A549 (cell line): ENCODE data around the gene PCDH15. TPM values are rescaled to one million over a fixed set of nuclear protein-coding genes. Genes with fewer than 3 reads are reported as not detected.

ENCODE experiments used
- ATAC-seq, 2 experiments: fragments of 200-7000 bp in 1 of 2; fragments of >200 bp in 1 of 2; cut with Nextera tagmentation in 1 of 2; cut with Tn5 transposase in 1 of 2; 3 replicates each; pipeline versions ENCODE4 v1.8.0 to v1.9.1; 2018 to 2020; ENCODE audit warnings: mild to moderate bottlenecking in 1 of 2, moderate library complexity in 1 of 2
- CTCF ChIA-PET: fragments of 300-600 bp; sonication (Branson Sonifier 250); formaldehyde crosslinking; extraction: SDS; loops from one replicate; lab custom pipeline; 2021; ENCODE audit warnings: antibody characterized with exemption, inconsistent platforms; lab: Yijun Ruan, JAX
- POLR2A ChIA-PET: fragments of 350-600 bp; formaldehyde crosslinking; extraction: SDS; loops from one replicate; lab custom pipeline; 2021; ENCODE audit warnings: antibody characterized with exemption, inconsistent platforms; lab: Yijun Ruan, JAX
- DNase-seq, 2 experiments: peaks; one replicate each; pipeline versions ENCODE4 v3.0.0 to v3.0.0-alpha.2; 2011 to 2016; ENCODE audit warnings: low read depth in 1 of 2, low spot score in 1 of 2
- FAIRE-seq: peaks from 2 replicates; lab custom pipeline; 2011; peaks lifted over from hg19 to GRCh38; lab: Jason Lieb, UNC
- H3K27ac ChIP-seq, 2 experiments: fragments of >200 bp; sonication (Bioruptor Twin); formaldehyde crosslinking; 3 replicates each; pipeline ENCODE4 v1.5.1; 2016 to 2017
- H3K4me1 ChIP-seq: fragments of >200 bp; sonication (Bioruptor Twin); formaldehyde crosslinking; 3 replicates; pipeline ENCODE4 v1.6.1; 2016
- H3K4me2 ChIP-seq: fragments of >200 bp; sonication (Bioruptor Twin); formaldehyde crosslinking; 3 replicates; pipeline ENCODE4 v1.6.1; 2016
- H3K4me3 ChIP-seq: fragments of >200 bp; sonication (Bioruptor Twin); formaldehyde crosslinking; 3 replicates; pipeline ENCODE4 v1.5.1; 2016
- H3K9me3 ChIP-seq: fragments of >200 bp; sonication (Bioruptor Twin); formaldehyde crosslinking; 3 replicates; pipeline ENCODE4 v1.6.1; 2016
- BHLHE40 ChIP-seq: IDR thresholded peaks from 2 replicates; pipeline ENCODE4 v1.6.1; 2012; ENCODE audit warnings: low read depth, low read length, inconsistent platforms
- CBX8 ChIP-seq: fragments of 200-600 bp; sonication (generic); IDR thresholded peaks from 2 replicates; pipeline ENCODE4 v1.6.1; 2016
- EHF ChIP-seq: fragments of 250-450 bp; sonication (Bioruptor Pico); IDR thresholded peaks from 2 replicates; pipeline ENCODE4 v1.5.0; 2020; ENCODE audit warnings: mild to moderate bottlenecking
- EHMT2 ChIP-seq: fragments of 200-600 bp; sonication (generic); IDR thresholded peaks from 2 replicates; pipeline ENCODE4 v1.6.1; 2016; ENCODE audit warnings: antibody characterized with exemption, low read depth, mild to moderate bottlenecking, moderate library complexity
- FOXS1 ChIP-seq: fragments of 250-450 bp; sonication (Bioruptor Pico); IDR thresholded peaks from 2 replicates; pipeline ENCODE4 v1.5.0; 2020; ENCODE audit warnings: mild to moderate bottlenecking, moderate library complexity
- GATA3 ChIP-seq: IDR thresholded peaks from 2 replicates; pipeline ENCODE4 v1.6.1; 2012; ENCODE audit warnings: borderline replicate concordance
- HDAC2 ChIP-seq: fragments of 200-600 bp; sonication (generic); IDR thresholded peaks from 2 replicates; pipeline ENCODE4 v1.6.1; 2016
- HOXB13 ChIP-seq: fragments of 250-450 bp; sonication (Bioruptor Pico); IDR thresholded peaks from 2 replicates; pipeline ENCODE4 v1.5.0; 2020; ENCODE audit warnings: low read depth, mild to moderate bottlenecking, moderate library complexity
- KDM1A ChIP-seq: fragments of 200-600 bp; sonication (generic); IDR thresholded peaks from 2 replicates; pipeline ENCODE4 v1.6.1; 2016; ENCODE audit warnings: low read depth, mild to moderate bottlenecking
- KDM5A ChIP-seq: fragments of 200-600 bp; sonication (generic); IDR thresholded peaks from 2 replicates; pipeline ENCODE4 v1.6.1; 2016; ENCODE audit warnings: antibody characterized with exemption, mild to moderate bottlenecking
- MAFK ChIP-seq: fragments of 450-650 bp; IDR thresholded peaks from 2 replicates; pipeline ENCODE4 v1.6.1; 2014; ENCODE audit not compliant: partially characterized antibody
- MAZ ChIP-seq: fragments of 150-350 bp; IDR thresholded peaks from 2 replicates; pipeline ENCODE4 v1.6.1; 2014; ENCODE audit warnings: antibody characterized with exemption, low read depth, low read length, borderline replicate concordance
- NFE2L2 ChIP-seq: fragments of 150-350 bp; conservative IDR thresholded peaks from 2 replicates; pipeline ENCODE4 v1.6.1; 2014; ENCODE audit warnings: low read length
- NPAS2 ChIP-seq: fragments of 250-450 bp; sonication (Bioruptor Pico); IDR thresholded peaks from 2 replicates; pipeline ENCODE4 v1.8.0; 2022; ENCODE audit warnings: mild to moderate bottlenecking, moderate library complexity, borderline replicate concordance
- POLR2A ChIP-seq: IDR thresholded peaks from 2 replicates; pipeline ENCODE4 v1.6.1; 2012; ENCODE audit warnings: mild to moderate bottlenecking, low read length
- RAD21 ChIP-seq, 2 experiments: fragments of >200 bp in 1 of 2; sonication (Bioruptor Twin) in 1 of 2; formaldehyde crosslinking in 1 of 2; IDR thresholded peaks in 1 of 2; conservative IDR thresholded peaks in 1 of 2; 2 replicates in 1 of 2; 3 replicates in 1 of 2; pipeline ENCODE4 v1.6.1; 2012 to 2018; ENCODE audit warnings: inconsistent platforms in 1 of 2
- RCOR1 ChIP-seq: fragments of 150-350 bp; IDR thresholded peaks from 2 replicates; pipeline ENCODE4 v1.6.1; 2014; ENCODE audit warnings: antibody characterized with exemption, low read length, low read depth
- SMC3 ChIP-seq: fragments of >200 bp; sonication (Bioruptor Twin); formaldehyde crosslinking; IDR thresholded peaks from 3 replicates; pipeline ENCODE4 v1.6.1; 2018; ENCODE audit warnings: inconsistent platforms
- TFCP2L1 ChIP-seq: fragments of 250-450 bp; sonication (Bioruptor Pico); IDR thresholded peaks from 2 replicates; pipeline ENCODE4 v1.5.0; 2021; ENCODE audit warnings: mild to moderate bottlenecking
- TP53 ChIP-seq: fragments of 250-450 bp; sonication (Bioruptor Pico); IDR thresholded peaks from 2 replicates; pipeline ENCODE4 v1.5.0; 2021; ENCODE audit warnings: mild to moderate bottlenecking, moderate library complexity
- ZC3H11A ChIP-seq: fragments of 450-650 bp; IDR thresholded peaks from 2 replicates; pipeline ENCODE4 v1.6.1; 2014; ENCODE audit warnings: antibody characterized with exemption, mild to moderate bottlenecking
- ZFP36 ChIP-seq: fragments of 450-650 bp; IDR thresholded peaks from 2 replicates; pipeline ENCODE4 v1.6.1; 2014; ENCODE audit warnings: borderline replicate concordance; ENCODE audit not compliant: partially characterized antibody
- ZSCAN20 ChIP-seq: fragments of 250-450 bp; sonication (Bioruptor Pico); IDR thresholded peaks from 2 replicates; pipeline ENCODE4 v1.8.0; 2022; ENCODE audit warnings: mild to moderate bottlenecking, moderate library complexity
- WGBS: methylation state at CpG from one replicate; pipeline ENCODE4 v1.1.6; 2017; ENCODE audit errors: missing lambda C conversion rate; 5-methylcytosine and 5-hydroxymethylcytosine counted together
- polyA plus RNA-seq, 4 experiments: library from polyadenylated mRNA; depleted of rRNA in 3 of 4; stranded (reverse); fragments of >200 nt; fragmentation: RNase III in 1 of 4; extraction: RNeasy Plus Mini Kit Qiagen cat#74134 plus additional on column Dnase treatment in 1 of 4; gene quantifications; 2 replicates in 3 of 4; 3 replicates in 1 of 4; pipeline ENCODE4 v1.2.3, GENCODE V29; 2011 to 2017
- TF ChIP-seq, protein P1 (sequence below): IDR thresholded peaks from 2 replicates; pipeline ENCODE4 v1.6.1; 2012; ENCODE audit warnings: low read depth, borderline replicate concordance
- TF ChIP-seq, protein P2 (sequence below): fragments of >200 bp; sonication (Bioruptor Twin); formaldehyde crosslinking; IDR thresholded peaks from 3 replicates; pipeline ENCODE4 v1.6.1; 2016
- TF ChIP-seq, protein P3 (sequence below): IDR thresholded peaks from 2 replicates; pipeline ENCODE4 v1.6.1; 2012

PCDH15 gene
- polyA plus RNA-seq, 2 of the 4 experiments (the other 2 are of a cell fraction): 0.03 TPM; not detected in 1

DNA sequence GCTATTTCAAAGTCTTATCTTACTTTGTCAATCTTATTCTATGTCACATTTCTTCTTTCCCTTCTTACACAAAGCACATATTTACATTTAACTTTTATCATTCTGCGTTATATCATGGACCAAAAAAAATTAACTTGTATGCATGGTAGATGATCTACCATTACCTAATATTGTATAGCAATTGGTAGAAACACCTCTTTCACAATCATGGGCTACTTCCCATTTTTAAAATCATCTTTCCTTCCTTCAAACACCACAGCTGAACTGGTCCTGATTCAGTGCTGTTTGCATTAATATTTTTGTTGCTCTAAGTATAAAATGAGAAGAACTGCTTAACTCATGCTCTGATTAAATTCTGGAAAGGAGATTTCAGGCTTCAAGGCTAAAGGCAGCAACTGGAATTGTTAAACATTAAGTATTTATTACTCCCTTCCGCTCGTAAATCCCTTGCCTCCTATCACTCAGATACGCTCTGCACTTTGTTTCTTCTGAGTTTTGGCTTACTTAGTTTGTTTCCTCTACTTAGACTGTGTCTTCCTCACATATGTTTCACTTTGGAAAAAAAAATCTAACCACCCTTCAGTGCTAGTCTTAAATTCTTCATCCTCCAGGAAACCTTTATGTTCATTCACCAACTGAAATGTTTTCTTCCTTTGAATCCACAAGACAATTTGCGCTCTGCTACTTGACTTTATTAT is 901.4 kb downstream of the PCDH15 start:
- TF ChIP-seq, protein P1, sequence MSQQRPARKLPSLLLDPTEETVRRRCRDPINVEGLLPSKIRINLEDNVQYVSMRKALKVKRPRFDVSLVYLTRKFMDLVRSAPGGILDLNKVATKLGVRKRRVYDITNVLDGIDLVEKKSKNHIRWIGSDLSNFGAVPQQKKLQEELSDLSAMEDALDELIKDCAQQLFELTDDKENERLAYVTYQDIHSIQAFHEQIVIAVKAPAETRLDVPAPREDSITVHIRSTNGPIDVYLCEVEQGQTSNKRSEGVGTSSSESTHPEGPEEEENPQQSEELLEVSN: no peak
- TF ChIP-seq EHF (CRISPR knock-in tag) (no peak), RAD21 (conservative IDR thresholded peaks at IDR 0.05 in 1 of 2, IDR thresholded peaks at IDR 0.05 in 1 of 2) (no peak), KDM1A (no peak), ZC3H11A (no peak), FOXS1 (CRISPR knock-in tag) (no peak), BHLHE40 (no peak), EHMT2 (no peak), MAZ (no peak)
- TF ChIP-seq, protein P2, sequence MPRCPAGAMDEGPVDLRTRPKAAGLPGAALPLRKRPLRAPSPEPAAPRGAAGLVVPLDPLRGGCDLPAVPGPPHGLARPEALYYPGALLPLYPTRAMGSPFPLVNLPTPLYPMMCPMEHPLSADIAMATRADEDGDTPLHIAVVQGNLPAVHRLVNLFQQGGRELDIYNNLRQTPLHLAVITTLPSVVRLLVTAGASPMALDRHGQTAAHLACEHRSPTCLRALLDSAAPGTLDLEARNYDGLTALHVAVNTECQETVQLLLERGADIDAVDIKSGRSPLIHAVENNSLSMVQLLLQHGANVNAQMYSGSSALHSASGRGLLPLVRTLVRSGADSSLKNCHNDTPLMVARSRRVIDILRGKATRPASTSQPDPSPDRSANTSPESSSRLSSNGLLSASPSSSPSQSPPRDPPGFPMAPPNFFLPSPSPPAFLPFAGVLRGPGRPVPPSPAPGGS: no peak
- TF ChIP-seq, protein P3, sequence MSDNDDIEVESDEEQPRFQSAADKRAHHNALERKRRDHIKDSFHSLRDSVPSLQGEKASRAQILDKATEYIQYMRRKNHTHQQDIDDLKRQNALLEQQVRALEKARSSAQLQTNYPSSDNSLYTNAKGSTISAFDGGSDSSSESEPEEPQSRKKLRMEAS: no peak
- Histone ChIP-seq H3K4me2 (no peak overlapping the region), H3K4me1 (no peaks in the 10 kb centered on the region), H3K4me3 (no peak overlapping the region), H3K27ac (no peak overlapping the region), H3K9me3 (no peaks in the 10 kb centered on the region; the same call in 2 of the 3 replicates)
- WGBS: 18% methylated on average over 5 of the region's 5 CpGs
- FAIRE-seq (no peak), ATAC-seq (no peak), DNase-seq (no peak)
- ChIA-PET POLR2A (no interaction called here), CTCF (no interaction called here)

DNA sequence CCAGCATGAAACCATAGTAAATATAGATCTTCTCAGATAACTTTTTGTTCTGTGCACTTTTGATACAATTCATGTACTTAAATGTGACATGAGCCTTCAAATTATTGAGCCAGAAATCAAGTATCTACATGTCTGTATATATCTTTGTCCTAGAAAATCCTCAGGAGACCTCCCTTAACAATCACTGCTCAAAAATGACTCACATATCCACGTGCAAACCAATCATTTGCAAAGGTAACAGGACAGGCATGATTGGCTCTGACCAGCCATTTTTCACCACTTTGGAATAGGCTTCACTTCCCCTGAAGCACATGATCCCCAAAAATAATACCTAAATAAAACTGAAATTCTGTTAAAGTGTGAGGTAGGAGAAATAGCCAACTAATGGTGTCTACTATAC is 902.5 kb downstream of the PCDH15 start:
- CTCF ChIA-PET: no interaction called here
- DNase-seq (no peak), FAIRE-seq (no peak), ATAC-seq (no peak)
- Histone ChIP-seq H3K4me3 (no peak overlapping the region), H3K4me2 (no peak overlapping the region), H3K9me3 (no peaks in the 10 kb centered on the region; the same call in 2 of the 3 replicates), H3K27ac (no peak overlapping the region), H3K4me1 (no peaks in the 10 kb centered on the region)
- WGBS: 0% methylated on average over 1 of the region's 1 CpG
- TF ChIP-seq NPAS2 (CRISPR knock-in tag): no peak
- no peak for TF ChIP-seq KDM5A
- no peak for TF ChIP-seq GATA3
- TF ChIP-seq, protein P2: no peak
- no peak for TF ChIP-seq HOXB13
- no peak for TF ChIP-seq TP53 (CRISPR knock-in tag)
- TF ChIP-seq RCOR1: no peak
- no peak for TF ChIP-seq SMC3
- no peak for TF ChIP-seq HDAC2
- POLR2A ChIA-PET: no interaction called here

DNA sequence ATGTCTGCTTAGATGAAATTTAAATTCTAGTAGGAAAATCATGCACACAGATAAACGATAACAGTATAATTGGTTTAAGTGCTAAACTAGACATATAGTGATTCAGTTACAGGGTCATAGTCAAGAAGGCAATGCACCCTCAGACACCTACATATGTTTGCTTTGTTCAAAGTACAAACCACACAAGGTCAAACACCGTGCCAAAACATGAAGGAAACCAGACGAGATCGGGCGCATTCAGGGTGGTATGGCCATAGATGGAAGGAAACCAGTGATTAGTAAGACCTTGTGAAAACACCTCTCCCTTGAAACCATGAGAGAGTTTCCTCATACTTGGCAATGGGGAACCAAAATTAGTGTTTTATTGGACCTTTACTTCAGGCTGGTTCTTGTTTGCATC is 906.9 kb downstream of the PCDH15 start:
- CTCF ChIA-PET: no interaction called here
- DNase-seq (no peak), ATAC-seq (no peak), FAIRE-seq (no peak)
- WGBS: 17% methylated on average over 5 of the region's 5 CpGs
- Histone ChIP-seq H3K27ac (no peak overlapping the region), H3K4me2 (no peak overlapping the region), H3K4me1 (no peaks in the 10 kb centered on the region), H3K4me3 (no peak overlapping the region), H3K9me3 (no peaks in the 10 kb centered on the region)
- TF ChIP-seq NFE2L2 (no peak), CBX8 (no peak), GATA3 (no peak), ZFP36 (no peak), KDM1A (no peak), MAFK (no peak), TFCP2L1 (CRISPR knock-in tag) (no peak), RAD21 (conservative IDR thresholded peaks at IDR 0.05 in 1 of 2, IDR thresholded peaks at IDR 0.05 in 1 of 2) (no peak), ZSCAN20 (CRISPR knock-in tag) (no peak), POLR2A (no peak), SMC3 (no peak), NPAS2 (CRISPR knock-in tag) (no peak), EHMT2 (no peak)
- POLR2A ChIA-PET: no interaction called here
